Spleen (tissue), 11 donors: Measurements from ENCODE around the gene PHF21B. TPM values are rescaled to one million over a fixed set of nuclear protein-coding genes. Genes with fewer than 3 reads are reported as not detected.
A peak's percentile ranks its signal among the peaks of the same experiment; 100 is the strongest.

ENCODE experiments used
- DNase-seq: peaks from one replicate; pipeline ENCODE4 v3.0.0-alpha.2; 2020
- H3K27ac ChIP-seq, 8 donors: fragments of 200-600 bp; sonication (generic) in 7 of 8; 1 replicate in 4 of 8; 2 replicates in 4 of 8; pipeline versions ENCODE4 v1.5.0 to v1.8.0; 2016 to 2021; ENCODE audit warnings: inconsistent platforms in 4 of 8, mild to moderate bottlenecking in 4 of 8, moderate library complexity in 1 of 8
- H3K27me3 ChIP-seq, 7 donors: fragments of 200-600 bp; sonication (generic) in 6 of 7; replicated peaks in 1 of 7; 1 replicate in 4 of 7; 2 replicates in 3 of 7; pipeline versions ENCODE4 v1.5.0 to v1.8.0; 2016 to 2021; ENCODE audit warnings: inconsistent platforms in 3 of 7, mild to moderate bottlenecking in 1 of 7
- H3K36me3 ChIP-seq, 6 donors: fragments of 200-600 bp; sonication (generic) in 5 of 6; 1 replicate in 4 of 6; 2 replicates in 2 of 6; pipeline versions ENCODE4 v1.5.0 to v1.8.0; 2016 to 2021; ENCODE audit warnings: inconsistent platforms in 2 of 6
- H3K4me1 ChIP-seq, 6 donors: fragments of 200-600 bp; sonication (generic) in 5 of 6; 1 replicate in 3 of 6; 2 replicates in 3 of 6; pipeline versions ENCODE4 v1.5.0 to v1.8.0; 2016 to 2021; ENCODE audit warnings: inconsistent platforms in 3 of 6
- H3K4me3 ChIP-seq, 8 donors: fragments of 200-600 bp; sonication (generic) in 7 of 8; 1 replicate in 4 of 8; 2 replicates in 4 of 8; pipeline versions ENCODE4 v1.5.0 to v1.8.0; 2016 to 2021; ENCODE audit warnings: inconsistent platforms in 4 of 8, mild to moderate bottlenecking in 4 of 8, moderate library complexity in 2 of 8
- H3K9me3 ChIP-seq, 8 donors: fragments of 200-600 bp; sonication (generic) in 7 of 8; 1 replicate in 4 of 8; 2 replicates in 4 of 8; pipeline versions ENCODE4 v1.5.0 to v1.8.0; 2016 to 2021; ENCODE audit warnings: inconsistent platforms in 4 of 8
- POLR2A ChIP-seq, 3 donors: fragments of 450-650 bp; IDR thresholded peaks; one replicate each; pipeline ENCODE4 v1.5.1; 2017; ENCODE audit warnings: antibody characterized with exemption in 3 of 3, mild to moderate bottlenecking in 1 of 3
- POLR2AphosphoS5 ChIP-seq, 3 donors: sonication (generic); formaldehyde crosslinking; IDR thresholded peaks; one replicate each; pipeline ENCODE4 v1.5.1; 2017; ENCODE audit warnings: antibody characterized with exemption in 3 of 3
- WGBS, 5 donors: extraction: QIAGEN DNeasy Blood & Tissue Kit in 3 of 5; methylation state at CpG; one replicate each; pipeline versions ENCODE4 v1.1.5 to v1.1.7; 2013 to 2018; 5-methylcytosine and 5-hydroxymethylcytosine counted together
- intact Hi-C: fragments of 100-400 bp; cut with DNase I; formaldehyde crosslinking; loops from one replicate; pipeline ENCODE4 v1.15.0; 2023; ENCODE audit warnings: low total_unique reads
- polyA plus RNA-seq, 3 donors: library from polyadenylated mRNA; stranded (reverse); fragments of 200-250 nt; gene quantifications; one replicate each; pipeline ENCODE4 v1.2.1, GENCODE V29; 2013
- total RNA-seq, 7 donors: library from RNA; depleted of rRNA in 3 of 7; stranded (reverse); fragments of >200 nt in 3 of 7; fragmentation: NEBNext Ultra II Directional in 4 of 7; extraction: Animal tissue kit (Norgen Biotek cat#: 25700) in 4 of 7; gene quantifications; one replicate each; pipeline versions ENCODE4 v1.1.0 to v1.2.1, GENCODE V29; 2016 to 2021
- TF ChIP-seq, protein P1 (sequence below), 11 experiments: fragments of 200-600 bp in 7 of 11; fragments of 450-650 bp in 4 of 11; sonication (generic) in 4 of 11; IDR thresholded peaks in 8 of 11; conservative IDR thresholded peaks in 3 of 11; 1 replicate in 7 of 11; 2 replicates in 4 of 11; pipeline versions ENCODE4 v1.4.0 to v1.8.0; 2016 to 2021; ENCODE audit warnings: antibody characterized with exemption in 11 of 11, inconsistent platforms in 4 of 11, mild to moderate bottlenecking in 1 of 11
- donor health status: healthy with polysubstance abuse.
- donor health status: DM: no; HTN: no; CAD: no; lungs with moderate emphysema.
- donor health status: DM: no; HTN: no; CAD: no.
- donor health status: Bipolar disorder and iron deficiency.
- donor health status: healthy.
- donor health status: DM: no; HTN: no; CAD: no.
- donor health status: DM: yes; HTN: yes; CAD: no.

Gene PHF21B
- total and polyA plus RNA-seq, 10 donors: 0.03 to 0.46 (median 0.09) TPM; not detected in 4

- H3K27ac ChIP-seq: no peak overlapping the region
- intact Hi-C loops: no loop called here
Measured at GRCh38 chr22:44888491-44889254, 121.1 kb downstream of the PHF21B start.

DNA sequence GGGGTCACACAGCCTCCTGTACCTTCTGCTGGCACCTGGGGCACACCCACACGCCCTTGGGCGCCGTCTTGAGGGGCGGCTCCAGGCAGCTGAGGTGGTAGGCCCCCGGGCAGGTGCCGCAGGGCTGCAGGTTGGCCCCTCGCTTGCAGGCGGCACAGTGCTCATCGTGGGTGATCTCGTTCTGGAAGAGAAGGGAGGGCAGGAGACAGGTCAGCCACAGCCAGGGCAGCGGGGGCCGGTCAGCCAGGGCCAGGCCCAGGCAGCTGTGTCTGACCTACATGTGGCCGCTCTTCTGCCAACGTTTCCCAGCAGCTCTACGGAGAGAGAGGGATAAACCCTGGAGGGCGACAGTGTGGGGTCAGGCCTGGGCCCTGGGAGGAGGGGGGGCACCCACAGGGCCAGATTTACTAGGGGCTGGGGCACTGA, 121.9 kb downstream of the PHF21B start:
- DNase-seq: peak; percentile 70
- Histone ChIP-seq H3K27ac (no peak overlapping the region), H3K36me3 (no peaks in the 10 kb centered on the region), H3K4me1 (no peaks in the 10 kb centered on the region), H3K4me3 (no peak overlapping the region), H3K9me3 (no peaks in the 10 kb centered on the region), H3K27me3 (peaks cover 0 to 9% (median 0%) of the 10 kb centered on the region in 7 donors)
- no peak for TF ChIP-seq POLR2A (IDR thresholded peaks at IDR 0.05)
- intact Hi-C loops: no loop called here
- 78 to 90% (median 87%) methylated on average over 13 to 16 of the region's 16 CpGs for WGBS, 5 donors

More at GRCh38 chr22:44888491-44889254, 121.1 kb downstream of the PHF21B start:
- 67 to 80% (median 76%) methylated on average over 5 to 14 of the region's 14 CpGs for WGBS, 5 donors
- TF ChIP-seq, protein P1, sequence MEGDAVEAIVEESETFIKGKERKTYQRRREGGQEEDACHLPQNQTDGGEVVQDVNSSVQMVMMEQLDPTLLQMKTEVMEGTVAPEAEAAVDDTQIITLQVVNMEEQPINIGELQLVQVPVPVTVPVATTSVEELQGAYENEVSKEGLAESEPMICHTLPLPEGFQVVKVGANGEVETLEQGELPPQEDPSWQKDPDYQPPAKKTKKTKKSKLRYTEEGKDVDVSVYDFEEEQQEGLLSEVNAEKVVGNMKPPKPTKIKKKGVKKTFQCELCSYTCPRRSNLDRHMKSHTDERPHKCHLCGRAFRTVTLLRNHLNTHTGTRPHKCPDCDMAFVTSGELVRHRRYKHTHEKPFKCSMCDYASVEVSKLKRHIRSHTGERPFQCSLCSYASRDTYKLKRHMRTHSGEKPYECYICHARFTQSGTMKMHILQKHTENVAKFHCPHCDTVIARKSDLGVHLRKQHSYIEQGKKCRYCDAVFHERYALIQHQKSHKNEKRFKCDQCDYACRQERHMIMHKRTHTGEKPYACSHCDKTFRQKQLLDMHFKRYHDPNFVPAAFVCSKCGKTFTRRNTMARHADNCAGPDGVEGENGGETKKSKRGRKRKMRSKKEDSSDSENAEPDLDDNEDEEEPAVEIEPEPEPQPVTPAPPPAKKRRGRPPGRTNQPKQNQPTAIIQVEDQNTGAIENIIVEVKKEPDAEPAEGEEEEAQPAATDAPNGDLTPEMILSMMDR (IDR thresholded peaks at IDR 0.05 in 8 of 11, conservative IDR thresholded peaks at IDR 0.05 in 3 of 11): no peak
- TF ChIP-seq POLR2AphosphoS5 (IDR thresholded peaks at IDR 0.05) (no peak), POLR2A (IDR thresholded peaks at IDR 0.05) (no peak)
- no peaks in the 10 kb centered on the region for H3K4me1 ChIP-seq
- H3K36me3 ChIP-seq: no peaks in the 10 kb centered on the region
- no peak overlapping the region for H3K4me3 ChIP-seq
- no peak for DNase-seq
- no peaks in the 10 kb centered on the region for H3K9me3 ChIP-seq
- H3K27me3 ChIP-seq: peaks cover 0 to 15% (median 0%) of the 10 kb centered on the region in 7 donors

DNA sequence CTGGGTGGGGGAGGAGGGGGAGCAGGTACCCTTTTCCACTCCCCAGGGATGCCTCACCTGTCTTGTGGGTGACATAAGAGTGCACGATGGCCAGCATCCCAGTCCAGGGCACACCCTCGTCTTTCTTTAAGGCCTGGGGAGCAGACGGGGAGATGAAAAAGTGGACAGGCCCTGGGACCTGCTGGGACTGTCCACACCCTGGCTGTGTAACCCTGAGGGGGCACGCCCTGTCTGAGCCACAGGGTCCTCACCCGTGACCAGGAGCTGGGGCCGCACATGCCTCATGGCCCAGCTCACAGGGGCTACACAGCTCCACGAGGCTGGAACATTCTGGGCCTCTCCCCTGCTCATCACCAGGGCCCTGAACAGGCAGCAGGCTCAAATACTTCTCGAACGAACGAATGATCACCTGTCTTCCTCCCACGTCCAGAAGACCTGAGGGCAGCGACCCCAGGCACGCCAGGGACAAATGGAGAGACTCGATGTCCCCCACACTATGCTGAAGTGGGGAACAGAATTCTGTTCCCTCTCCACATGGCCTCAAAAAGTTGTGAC, 123.9 kb downstream of the PHF21B start:
- WGBS, 5 donors: 80 to 93% (median 83%) methylated on average over 7 to 14 of the region's 14 CpGs
- Histone ChIP-seq H3K36me3 (no peaks in the 10 kb centered on the region), H3K4me3 (no peak overlapping the region), H3K4me1 (no peaks in the 10 kb centered on the region), H3K27ac (no peak overlapping the region), H3K27me3 (peaks cover 0 to 9% (median 0%) of the 10 kb centered on the region in 7 donors), H3K9me3 (no peaks in the 10 kb centered on the region)
- DNase-seq: no peak
- intact Hi-C loops: no loop called here
- TF ChIP-seq, protein P1 (IDR thresholded peaks at IDR 0.05 in 8 of 11, conservative IDR thresholded peaks at IDR 0.05 in 3 of 11): no peak
- TF ChIP-seq POLR2A (IDR thresholded peaks at IDR 0.05) (no peak), POLR2AphosphoS5 (IDR thresholded peaks at IDR 0.05) (no peak)

GRCh38 chr22:44884968-44885805, 124.6 kb downstream of the PHF21B start:
- Histone ChIP-seq H3K4me1 (no peaks in the 10 kb centered on the region), H3K9me3 (no peaks in the 10 kb centered on the region), H3K4me3 (no peak overlapping the region), H3K27me3 (peaks cover 0 to 9% (median 0%) of the 10 kb centered on the region in 7 donors), H3K36me3 (no peaks in the 10 kb centered on the region), H3K27ac (no peak overlapping the region)
- WGBS, 5 donors: 85 to 91% (median 88%) methylated on average over 17 to 18 of the region's 18 CpGs
- DNase-seq: peak; percentile 59
- TF ChIP-seq POLR2A (IDR thresholded peaks at IDR 0.05) (no peak), POLR2AphosphoS5 (IDR thresholded peaks at IDR 0.05) (no peak)
- TF ChIP-seq, protein P1 (IDR thresholded peaks at IDR 0.05 in 8 of 11, conservative IDR thresholded peaks at IDR 0.05 in 3 of 11): no peak
- intact Hi-C loops: no loop called here
